ENCODE results near the gene SP2.
A peak's percentile ranks its signal among the peaks of the same experiment; 100 is the strongest.
"Not testable (repeated sequence)": the region's sequence is repeated elsewhere in the genome, so short reads cannot be mapped to it uniquely, and the experiment has no call there.

Gene SP2

GRCh38 chr17:47928415-47928814, 32.4 kb downstream of the SP2 start:
- Histone ChIP-seq H3K36me3 (ENCODE audit: control insufficient read depth, insufficient read depth, low read length) (peaks cover 54% of the 10 kb centered on the region), H3K9ac (ENCODE audit: low read length) (no peak overlapping the region), H3K27me3 (ENCODE audit: control insufficient read depth, insufficient read depth, low read length) (no peaks in the 10 kb centered on the region), H3K4me3 (ENCODE audit: low read depth, low read length) (no peak overlapping the region), H3K27ac (ENCODE audit: low read depth, low read length) (no peak overlapping the region), H3K4me1 (ENCODE audit: control insufficient read depth, insufficient read depth, low read length) (no peaks in the 10 kb centered on the region), H3K9me3 (ENCODE audit: control insufficient read depth, insufficient read depth, low read depth, low read length) (no peaks in the 10 kb centered on the region)

GRCh38 chr17:47929218-47930000, 33.4 kb downstream of the SP2 start:
- Histone ChIP-seq H3K27ac (ENCODE audit: low read depth, low read length) (no peak overlapping the region), H3K4me1 (ENCODE audit: control insufficient read depth, insufficient read depth, low read length) (no peaks in the 10 kb centered on the region), H3K9ac (ENCODE audit: low read length) (no peak overlapping the region), H3K27me3 (ENCODE audit: control insufficient read depth, insufficient read depth, low read length) (no peaks in the 10 kb centered on the region), H3K4me3 (ENCODE audit: low read depth, low read length) (no peak overlapping the region), H3K36me3 (ENCODE audit: control insufficient read depth, insufficient read depth, low read length) (peaks cover 44% of the 10 kb centered on the region), H3K9me3 (ENCODE audit: control insufficient read depth, insufficient read depth, low read depth, low read length) (no peaks in the 10 kb centered on the region)

- Histone ChIP-seq H3K4me1 (ENCODE audit: control insufficient read depth, insufficient read depth, low read length) (no peaks in the 10 kb centered on the region), H3K27me3 (ENCODE audit: control insufficient read depth, insufficient read depth, low read length) (no peaks in the 10 kb centered on the region), H3K36me3 (ENCODE audit: control insufficient read depth, insufficient read depth, low read length) (peaks cover 23% of the 10 kb centered on the region), H3K9ac (ENCODE audit: low read length) (no peak overlapping the region), H3K4me3 (ENCODE audit: low read depth, low read length) (no peak overlapping the region), H3K27ac (ENCODE audit: low read depth, low read length) (no peak overlapping the region), H3K9me3 (ENCODE audit: control insufficient read depth, insufficient read depth, low read depth, low read length) (no peaks in the 10 kb centered on the region)
These were observed 35.8 kb downstream of the SP2 start for GRCh38 chr17:47931848-47932247.

- Histone ChIP-seq H3K4me1 (ENCODE audit: control insufficient read depth, insufficient read depth, low read length) (no peaks in the 10 kb centered on the region), H3K4me3 (ENCODE audit: low read depth, low read length) (no peak overlapping the region), H3K9me3 (ENCODE audit: control insufficient read depth, insufficient read depth, low read depth, low read length) (no peaks in the 10 kb centered on the region), H3K27ac (ENCODE audit: low read depth, low read length) (no peak overlapping the region), H3K36me3 (ENCODE audit: control insufficient read depth, insufficient read depth, low read length) (0 out of 2 replicates have a peak, but pooled peaks cover 4% of the 10 kb centered on the region), H3K9ac (ENCODE audit: low read length) (no peak overlapping the region), H3K27me3 (ENCODE audit: control insufficient read depth, insufficient read depth, low read length) (no peaks in the 10 kb centered on the region)
These were observed 38.8 kb downstream of the SP2 start for GRCh38 chr17:47934856-47935255.

DNA sequence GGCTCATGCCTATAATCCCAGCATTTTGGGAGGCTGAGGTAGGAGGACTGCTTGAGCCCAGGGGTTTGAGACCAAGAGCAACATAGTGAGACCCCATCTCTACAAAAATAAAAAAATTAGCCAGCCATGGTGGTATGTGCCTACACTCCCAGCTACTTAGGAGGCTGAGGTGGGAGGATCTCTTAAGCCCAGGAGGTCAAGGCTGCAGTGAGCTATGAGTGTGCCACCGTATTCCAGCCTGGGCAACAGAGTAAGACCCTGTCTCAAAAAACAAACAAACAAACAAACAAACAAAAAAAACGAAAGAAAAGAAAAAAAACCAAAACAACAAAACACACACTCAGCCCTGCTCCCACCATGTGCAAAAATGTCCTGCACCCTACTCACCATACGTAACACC, 39.4 kb downstream of the SP2 start:
- H3K27ac ChIP-seq (ENCODE audit: low read depth, low read length); H3K4me1 ChIP-seq (ENCODE audit: control insufficient read depth, insufficient read depth, low read length); H3K27me3 ChIP-seq (ENCODE audit: control insufficient read depth, insufficient read depth, low read length); H3K9me3 ChIP-seq (ENCODE audit: control insufficient read depth, insufficient read depth, low read depth, low read length); H3K4me3 ChIP-seq (ENCODE audit: low read depth, low read length); H3K36me3 ChIP-seq (ENCODE audit: control insufficient read depth, insufficient read depth, low read length); H3K9ac ChIP-seq (ENCODE audit: low read length): not testable (repeated sequence)

GRCh38 chr17:47935961-47936360, 39.9 kb downstream of the SP2 start:
- H3K9me3 ChIP-seq (ENCODE audit: control insufficient read depth, insufficient read depth, low read depth, low read length) = no peaks in the 10 kb centered on the region
- no peak overlapping the region for H3K9ac ChIP-seq (ENCODE audit: low read length)
- H3K27me3 ChIP-seq (ENCODE audit: control insufficient read depth, insufficient read depth, low read length) = peaks cover 3% of the 10 kb centered on the region; the same call in 1 of the 2 replicates
- H3K36me3 ChIP-seq (ENCODE audit: control insufficient read depth, insufficient read depth, low read length) = no peaks in the 10 kb centered on the region
- no peak overlapping the region for H3K4me3 ChIP-seq (ENCODE audit: low read depth, low read length)
- no peaks in the 10 kb centered on the region for H3K4me1 ChIP-seq (ENCODE audit: control insufficient read depth, insufficient read depth, low read length)
- no peak overlapping the region for H3K27ac ChIP-seq (ENCODE audit: low read depth, low read length)

GRCh38 chr17:47937941-47938340, 41.9 kb downstream of the SP2 start:
- Histone ChIP-seq H3K9ac (ENCODE audit: low read length) (no peak overlapping the region), H3K4me3 (ENCODE audit: low read depth, low read length) (no peak overlapping the region), H3K27ac (ENCODE audit: low read depth, low read length) (no peak overlapping the region), H3K27me3 (ENCODE audit: control insufficient read depth, insufficient read depth, low read length) (peaks cover 5% of the 10 kb centered on the region; the same call in 1 of the 2 replicates), H3K36me3 (ENCODE audit: control insufficient read depth, insufficient read depth, low read length) (no peaks in the 10 kb centered on the region), H3K4me1 (ENCODE audit: control insufficient read depth, insufficient read depth, low read length) (0 out of 2 replicates have a peak, but pooled peaks cover 6% of the 10 kb centered on the region), H3K9me3 (ENCODE audit: control insufficient read depth, insufficient read depth, low read depth, low read length) (no peaks in the 10 kb centered on the region)

GRCh38 chr17:47941246-47942095, 45.4 kb downstream of the SP2 start, which contains the start of gene PNPO:
Gene PNPO (plus strand): TSS chr17:47941571. CDS start chr17:47941676, 105 bp downstream.
- Histone ChIP-seq H3K4me3 (ENCODE audit: low read depth, low read length) (peak within 1 kb of the TSS; percentile 65), H3K27me3 (ENCODE audit: control insufficient read depth, insufficient read depth, low read length) (peaks cover 5% of the 10 kb centered on the region; the same call in 1 of the 2 replicates), H3K27ac (ENCODE audit: low read depth, low read length) (no peak within 1 kb of the TSS), H3K9me3 (ENCODE audit: control insufficient read depth, insufficient read depth, low read depth, low read length) (no peaks in the 10 kb centered on the region), H3K36me3 (ENCODE audit: control insufficient read depth, insufficient read depth, low read length) (0 out of 2 replicates have a peak, but pooled peaks cover 6% of the 10 kb centered on the region), H3K9ac (ENCODE audit: low read length) (peak within 1 kb of the TSS; percentile 53), H3K4me1 (ENCODE audit: control insufficient read depth, insufficient read depth, low read length) (0 out of 2 replicates have a peak, but pooled peaks cover 6% of the 10 kb centered on the region)

DNA sequence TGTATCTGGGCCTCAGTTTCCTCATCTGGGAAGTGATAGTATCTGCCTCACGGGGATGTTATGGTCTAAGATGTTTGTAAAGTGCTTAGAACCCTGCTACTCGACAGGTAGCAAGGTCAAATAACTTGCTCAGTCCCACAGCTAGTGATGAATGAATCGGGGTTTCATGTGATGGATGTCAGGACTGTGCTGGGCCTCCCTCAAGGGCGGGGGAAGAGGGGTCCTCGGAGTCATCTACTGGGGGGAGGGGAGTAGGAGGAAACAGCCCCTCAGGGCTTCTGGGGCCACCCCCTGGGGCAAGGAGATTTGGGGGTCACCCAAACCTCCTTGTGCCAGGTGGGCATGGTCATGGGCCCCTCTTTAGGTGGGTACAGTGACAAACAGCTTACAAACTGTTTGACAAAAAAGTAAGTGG, 46.1 kb downstream of the SP2 start:
- Histone ChIP-seq H3K9ac (ENCODE audit: low read length) (peak overlapping the region; percentile 53), H3K36me3 (ENCODE audit: control insufficient read depth, insufficient read depth, low read length) (0 out of 2 replicates have a peak, but pooled peaks cover 6% of the 10 kb centered on the region), H3K4me3 (ENCODE audit: low read depth, low read length) (peak overlapping the region; percentile 65), H3K9me3 (ENCODE audit: control insufficient read depth, insufficient read depth, low read depth, low read length) (no peaks in the 10 kb centered on the region), H3K4me1 (ENCODE audit: control insufficient read depth, insufficient read depth, low read length) (0 out of 2 replicates have a peak, but pooled peaks cover 7% of the 10 kb centered on the region), H3K27me3 (ENCODE audit: control insufficient read depth, insufficient read depth, low read length) (peaks cover 5% of the 10 kb centered on the region; the same call in 1 of the 2 replicates), H3K27ac (ENCODE audit: low read depth, low read length) (no peak overlapping the region)

DNA sequence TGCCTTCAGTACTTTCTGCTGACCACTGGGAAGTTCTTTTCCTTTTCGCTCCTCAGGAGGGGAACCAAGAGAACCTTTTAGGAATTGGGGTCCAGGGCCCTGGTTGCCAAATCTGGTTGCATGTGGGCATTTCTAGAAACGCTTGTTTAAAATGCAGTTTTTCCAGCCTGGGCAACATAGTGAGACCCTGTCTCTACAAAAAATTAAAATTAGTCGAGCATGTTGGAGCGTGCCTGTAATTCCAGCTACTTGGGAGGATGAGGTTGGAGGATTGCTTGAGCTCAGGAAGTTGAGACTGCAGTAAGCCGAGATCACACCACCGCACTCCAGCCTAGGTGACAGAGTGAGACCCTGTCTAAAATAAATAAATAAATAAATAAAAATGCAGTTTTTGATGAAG, 46.5 kb downstream of the SP2 start:
- Histone ChIP-seq H3K27ac (ENCODE audit: low read depth, low read length) (no peak overlapping the region), H3K4me3 (ENCODE audit: low read depth, low read length) (peak overlapping the region; percentile 65), H3K27me3 (ENCODE audit: control insufficient read depth, insufficient read depth, low read length) (peaks cover 5% of the 10 kb centered on the region; the same call in 1 of the 2 replicates), H3K9ac (ENCODE audit: low read length) (no peak overlapping the region), H3K9me3 (ENCODE audit: control insufficient read depth, insufficient read depth, low read depth, low read length) (no peaks in the 10 kb centered on the region), H3K36me3 (ENCODE audit: control insufficient read depth, insufficient read depth, low read length) (0 out of 2 replicates have a peak, but pooled peaks cover 6% of the 10 kb centered on the region), H3K4me1 (ENCODE audit: control insufficient read depth, insufficient read depth, low read length) (0 out of 2 replicates have a peak, but pooled peaks cover 9% of the 10 kb centered on the region)
